HepG2 (cell line): ENCODE data around the gene STAG3. TPM values are rescaled to one million over a fixed set of nuclear protein-coding genes. Genes with fewer than 3 reads are reported as not detected.
A peak's percentile ranks its signal among the peaks of the same experiment; 100 is the strongest.

Source experiments
- CENPX ChIP-seq: sonication (generic); formaldehyde crosslinking; IDR thresholded peaks from 2 replicates; pipeline ENCODE4 v1.9.0; 2021; ENCODE audit warnings: mild to moderate bottlenecking, missing genetic modification reagents, moderate library complexity
- DR1 ChIP-seq: sonication (generic); formaldehyde crosslinking; IDR thresholded peaks from 2 replicates; pipeline ENCODE4 v1.8.0; 2021; ENCODE audit warnings: mild to moderate bottlenecking, missing genetic modification reagents, inconsistent platforms
- FOXJ3 ChIP-seq: sonication (generic); formaldehyde crosslinking; IDR thresholded peaks from 2 replicates; pipeline ENCODE4 v1.4.0; 2020; ENCODE audit warnings: missing genetic modification reagents, mild to moderate bottlenecking, borderline replicate concordance
- HIVEP1 ChIP-seq: sonication (generic); formaldehyde crosslinking; IDR thresholded peaks from 2 replicates; pipeline ENCODE4 v1.4.0; 2020; ENCODE audit warnings: mild to moderate bottlenecking, missing genetic modification reagents
- HNRNPH1 ChIP-seq: fragments of 200-400 bp; formaldehyde crosslinking; optimal IDR thresholded peaks from 2 replicates; pipeline ENCODE3; 2017; ENCODE audit warnings: mild to moderate bottlenecking, low read depth, low read length
- MEF2D ChIP-seq: sonication (generic); formaldehyde crosslinking; IDR thresholded peaks from 2 replicates; pipeline ENCODE4 v1.5.1; 2020; ENCODE audit warnings: mild to moderate bottlenecking, missing genetic modification reagents
- MTERF4 ChIP-seq: sonication (generic); formaldehyde crosslinking; IDR thresholded peaks from 2 replicates; pipeline ENCODE4 v1.8.0; 2023; ENCODE audit warnings: mild to moderate bottlenecking, missing genetic modification reagents
- NCOA2 ChIP-seq: sonication (generic); formaldehyde crosslinking; IDR thresholded peaks from 2 replicates; pipeline ENCODE4 v1.8.0; 2022; ENCODE audit warnings: inconsistent platforms
- NR2F6 ChIP-seq, 2 experiments: IDR thresholded peaks; 2 replicates each; pipeline ENCODE4 v1.6.1; 2016; ENCODE audit warnings: antibody characterized with exemption in 1 of 2, mild to moderate bottlenecking in 1 of 2
- POLR2A ChIP-seq, 2 experiments: IDR thresholded peaks; 2 replicates each; pipeline ENCODE4 v1.6.1; 2011; ENCODE audit warnings: low read depth in 2 of 2, low read length in 2 of 2, mild to moderate bottlenecking in 1 of 2, moderate library complexity in 1 of 2; ENCODE audit not compliant: insufficient read depth in 1 of 2
- RXRA ChIP-seq: sonication (generic); formaldehyde crosslinking; IDR thresholded peaks from 2 replicates; pipeline ENCODE4 v1.5.1; 2020; ENCODE audit warnings: missing genetic modification reagents
- SAP130 ChIP-seq: IDR thresholded peaks from 2 replicates; pipeline ENCODE4 v1.6.1; 2016; ENCODE audit warnings: low read depth
- SOX5 ChIP-seq: IDR thresholded peaks from 2 replicates; pipeline ENCODE4 v1.6.1; 2016; ENCODE audit warnings: borderline replicate concordance
- TBX3 ChIP-seq: fragments of 450-650 bp; IDR thresholded peaks from 2 replicates; pipeline ENCODE4 v1.6.1; 2017; ENCODE audit warnings: antibody characterized with exemption, mild to moderate bottlenecking, inconsistent platforms, borderline replicate concordance
- ZNF33B ChIP-seq: sonication (generic); formaldehyde crosslinking; IDR thresholded peaks from 2 replicates; pipeline ENCODE4 v1.5.1; 2020; ENCODE audit warnings: mild to moderate bottlenecking, missing genetic modification reagents
- ZNF616 ChIP-seq: sonication (generic); formaldehyde crosslinking; IDR thresholded peaks from 2 replicates; pipeline ENCODE4 v1.5.0; 2020; ENCODE audit warnings: low read depth, mild to moderate bottlenecking, missing genetic modification reagents
- polyA plus RNA-seq, 8 experiments: library from polyadenylated mRNA; depleted of rRNA in 3 of 8; stranded (reverse) in 7 of 8; unstranded in 1 of 8; fragments of >200 nt; fragmentation: Illumina TruSeq in 4 of 8; extraction: Trizol in 4 of 8; gene quantifications; 2 replicates each; pipeline versions ENCODE4 v1.2.1 to v1.2.3, GENCODE V29; 2011 to 2016; ENCODE audit warnings: low read depth in 4 of 8, missing spikeins in 1 of 8, mixed read lengths in 1 of 8; ENCODE audit not compliant: insufficient read depth in 1 of 8
- total RNA-seq, 5 experiments: library from RNA; depleted of rRNA; stranded (reverse); fragments of >200 nt; fragmentation: Illumina TruSeq; extraction: Trizol; gene quantifications; 2 replicates each; pipeline ENCODE4 v1.2.3, GENCODE V29; 2016; ENCODE audit warnings: low read depth in 1 of 5
- TF ChIP-seq, protein P1 (sequence below): IDR thresholded peaks from 2 replicates; pipeline ENCODE4 v1.6.1; 2016; ENCODE audit warnings: low read depth, missing genetic modification reagents, missing compliant biosample characterization
- TF ChIP-seq, protein P2 (sequence below): sonication (generic); formaldehyde crosslinking; IDR thresholded peaks from 2 replicates; pipeline ENCODE4 v1.9.0; 2022; ENCODE audit warnings: missing genetic modification reagents, mild to moderate bottlenecking, borderline replicate concordance

Gene STAG3
- total and polyA plus RNA-seq, 2 of the 13 experiments (the other 11 are each of a cell fraction or from before 2014, with no cell fraction given) = 0.09 to 0.33 TPM

GRCh38 chr7:100157334-100158228 is 20.1 kb upstream of the STAG3 start (continued):
- TF ChIP-seq NR2F6 (IDR thresholded peaks at IDR 0.05) (peak; percentile 94), NR2F6 (CRISPR knock-in tag; IDR thresholded peaks at IDR 0.05) (peak; percentile 96), FOXJ3 (CRISPR knock-in tag) (no peak), ZNF616 (no peak), TBX3 (peak; percentile 76; the same call in 1 of the 2 replicates), ZNF33B (CRISPR knock-in tag) (no peak), NCOA2 (CRISPR knock-in tag) (peak; percentile 73), HIVEP1 (CRISPR knock-in tag) (no peak), SOX5 (CRISPR knock-in tag) (peak; percentile 51; the same call in 1 of the 2 replicates), MTERF4 (CRISPR knock-in tag) (no peak), MEF2D (CRISPR knock-in tag) (0 out of 2 replicates have a peak, but pooled peaks have one; percentile 28), CENPX (CRISPR knock-in tag) (no peak), SAP130 (CRISPR knock-in tag) (peak; percentile 66), RXRA (peak; percentile 94), DR1 (CRISPR knock-in tag) (0 out of 2 replicates have a peak, but pooled peaks have one; percentile 3), HNRNPH1 (no peak), POLR2A (IDR thresholded peaks at IDR 0.05; ENCODE audit: insufficient read depth in 1 of 2, low read depth in 2 of 2, low read length in 2 of 2) (peak; percentile 31 to 45; a peak in 2 of 4 replicates)
- TF ChIP-seq, protein P1, sequence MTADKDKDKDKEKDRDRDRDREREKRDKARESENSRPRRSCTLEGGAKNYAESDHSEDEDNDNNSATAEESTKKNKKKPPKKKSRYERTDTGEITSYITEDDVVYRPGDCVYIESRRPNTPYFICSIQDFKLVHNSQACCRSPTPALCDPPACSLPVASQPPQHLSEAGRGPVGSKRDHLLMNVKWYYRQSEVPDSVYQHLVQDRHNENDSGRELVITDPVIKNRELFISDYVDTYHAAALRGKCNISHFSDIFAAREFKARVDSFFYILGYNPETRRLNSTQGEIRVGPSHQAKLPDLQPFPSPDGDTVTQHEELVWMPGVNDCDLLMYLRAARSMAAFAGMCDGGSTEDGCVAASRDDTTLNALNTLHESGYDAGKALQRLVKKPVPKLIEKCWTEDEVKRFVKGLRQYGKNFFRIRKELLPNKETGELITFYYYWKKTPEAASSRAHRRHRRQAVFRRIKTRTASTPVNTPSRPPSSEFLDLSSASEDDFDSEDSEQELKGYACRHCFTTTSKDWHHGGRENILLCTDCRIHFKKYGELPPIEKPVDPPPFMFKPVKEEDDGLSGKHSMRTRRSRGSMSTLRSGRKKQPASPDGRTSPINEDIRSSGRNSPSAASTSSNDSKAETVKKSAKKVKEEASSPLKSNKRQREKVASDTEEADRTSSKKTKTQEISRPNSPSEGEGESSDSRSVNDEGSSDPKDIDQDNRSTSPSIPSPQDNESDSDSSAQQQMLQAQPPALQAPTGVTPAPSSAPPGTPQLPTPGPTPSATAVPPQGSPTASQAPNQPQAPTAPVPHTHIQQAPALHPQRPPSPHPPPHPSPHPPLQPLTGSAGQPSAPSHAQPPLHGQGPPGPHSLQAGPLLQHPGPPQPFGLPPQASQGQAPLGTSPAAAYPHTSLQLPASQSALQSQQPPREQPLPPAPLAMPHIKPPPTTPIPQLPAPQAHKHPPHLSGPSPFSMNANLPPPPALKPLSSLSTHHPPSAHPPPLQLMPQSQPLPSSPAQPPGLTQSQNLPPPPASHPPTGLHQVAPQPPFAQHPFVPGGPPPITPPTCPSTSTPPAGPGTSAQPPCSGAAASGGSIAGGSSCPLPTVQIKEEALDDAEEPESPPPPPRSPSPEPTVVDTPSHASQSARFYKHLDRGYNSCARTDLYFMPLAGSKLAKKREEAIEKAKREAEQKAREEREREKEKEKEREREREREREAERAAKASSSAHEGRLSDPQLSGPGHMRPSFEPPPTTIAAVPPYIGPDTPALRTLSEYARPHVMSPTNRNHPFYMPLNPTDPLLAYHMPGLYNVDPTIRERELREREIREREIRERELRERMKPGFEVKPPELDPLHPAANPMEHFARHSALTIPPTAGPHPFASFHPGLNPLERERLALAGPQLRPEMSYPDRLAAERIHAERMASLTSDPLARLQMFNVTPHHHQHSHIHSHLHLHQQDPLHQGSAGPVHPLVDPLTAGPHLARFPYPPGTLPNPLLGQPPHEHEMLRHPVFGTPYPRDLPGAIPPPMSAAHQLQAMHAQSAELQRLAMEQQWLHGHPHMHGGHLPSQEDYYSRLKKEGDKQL (CRISPR knock-in tag) = peak; percentile 35; the same call in 1 of the 2 replicates
- TF ChIP-seq, protein P2, sequence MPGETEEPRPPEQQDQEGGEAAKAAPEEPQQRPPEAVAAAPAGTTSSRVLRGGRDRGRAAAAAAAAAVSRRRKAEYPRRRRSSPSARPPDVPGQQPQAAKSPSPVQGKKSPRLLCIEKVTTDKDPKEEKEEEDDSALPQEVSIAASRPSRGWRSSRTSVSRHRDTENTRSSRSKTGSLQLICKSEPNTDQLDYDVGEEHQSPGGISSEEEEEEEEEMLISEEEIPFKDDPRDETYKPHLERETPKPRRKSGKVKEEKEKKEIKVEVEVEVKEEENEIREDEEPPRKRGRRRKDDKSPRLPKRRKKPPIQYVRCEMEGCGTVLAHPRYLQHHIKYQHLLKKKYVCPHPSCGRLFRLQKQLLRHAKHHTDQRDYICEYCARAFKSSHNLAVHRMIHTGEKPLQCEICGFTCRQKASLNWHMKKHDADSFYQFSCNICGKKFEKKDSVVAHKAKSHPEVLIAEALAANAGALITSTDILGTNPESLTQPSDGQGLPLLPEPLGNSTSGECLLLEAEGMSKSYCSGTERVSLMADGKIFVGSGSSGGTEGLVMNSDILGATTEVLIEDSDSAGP (CRISPR knock-in tag) = peak; percentile 56
